ENCODE results near the gene MAD2L1. TPM values are rescaled to one million over a fixed set of nuclear protein-coding genes. Genes with fewer than 3 reads are reported as not detected.
A peak's percentile ranks its signal among the peaks of the same experiment; 100 is the strongest.

Gene MAD2L1
- total and polyA plus RNA-seq, 2 of the 13 experiments (the other 11 are each of a cell fraction or from before 2014, with no cell fraction given): 40.6 to 109 TPM

- TF ChIP-seq, protein P1, sequence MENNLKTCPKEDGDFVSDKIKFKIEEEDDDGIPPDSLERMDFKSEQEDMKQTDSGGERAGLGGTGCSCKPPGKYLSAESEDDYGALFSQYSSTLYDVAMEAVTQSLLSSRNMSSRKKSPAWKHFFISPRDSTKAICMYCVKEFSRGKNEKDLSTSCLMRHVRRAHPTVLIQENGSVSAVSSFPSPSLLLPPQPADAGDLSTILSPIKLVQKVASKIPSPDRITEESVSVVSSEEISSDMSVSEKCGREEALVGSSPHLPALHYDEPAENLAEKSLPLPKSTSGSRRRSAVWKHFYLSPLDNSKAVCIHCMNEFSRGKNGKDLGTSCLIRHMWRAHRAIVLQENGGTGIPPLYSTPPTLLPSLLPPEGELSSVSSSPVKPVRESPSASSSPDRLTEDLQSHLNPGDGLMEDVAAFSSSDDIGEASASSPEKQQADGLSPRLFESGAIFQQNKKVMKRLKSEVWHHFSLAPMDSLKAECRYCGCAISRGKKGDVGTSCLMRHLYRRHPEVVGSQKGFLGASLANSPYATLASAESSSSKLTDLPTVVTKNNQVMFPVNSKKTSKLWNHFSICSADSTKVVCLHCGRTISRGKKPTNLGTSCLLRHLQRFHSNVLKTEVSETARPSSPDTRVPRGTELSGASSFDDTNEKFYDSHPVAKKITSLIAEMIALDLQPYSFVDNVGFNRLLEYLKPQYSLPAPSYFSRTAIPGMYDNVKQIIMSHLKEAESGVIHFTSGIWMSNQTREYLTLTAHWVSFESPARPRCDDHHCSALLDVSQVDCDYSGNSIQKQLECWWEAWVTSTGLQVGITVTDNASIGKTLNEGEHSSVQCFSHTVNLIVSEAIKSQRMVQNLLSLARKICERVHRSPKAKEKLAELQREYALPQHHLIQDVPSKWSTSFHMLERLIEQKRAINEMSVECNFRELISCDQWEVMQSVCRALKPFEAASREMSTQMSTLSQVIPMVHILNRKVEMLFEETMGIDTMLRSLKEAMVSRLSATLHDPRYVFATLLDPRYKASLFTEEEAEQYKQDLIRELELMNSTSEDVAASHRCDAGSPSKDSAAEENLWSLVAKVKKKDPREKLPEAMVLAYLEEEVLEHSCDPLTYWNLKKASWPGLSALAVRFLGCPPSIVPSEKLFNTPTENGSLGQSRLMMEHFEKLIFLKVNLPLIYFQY (CRISPR knock-in tag; IDR thresholded peaks at IDR 0.05; ENCODE audit: borderline replicate concordance): no peak
- TF ChIP-seq SRSF9 (IDR thresholded peaks at IDR 0.05; ENCODE audit: borderline replicate concordance, insufficient read depth, low read depth, low read length, poor library complexity, severe bottlenecking) (no peak), PLSCR1 (CRISPR knock-in tag; IDR thresholded peaks at IDR 0.05; ENCODE audit: borderline replicate concordance) (no peak), STAG1 (CRISPR knock-in tag; IDR thresholded peaks at IDR 0.05) (no peak), TP53 (CRISPR knock-in tag; conservative IDR thresholded peaks at IDR 0.05) (no peak; the same call in 1 of the 2 replicates), AGO1 (IDR thresholded peaks at IDR 0.05; ENCODE audit: low read depth, low read length, poor library complexity, severe bottlenecking) (no peak), ATF3 (CRISPR knock-in tag; IDR thresholded peaks at IDR 0.05) (no peak), IRF2 (CRISPR knock-in tag; IDR thresholded peaks at IDR 0.05) (peak; percentile 82), NRL (CRISPR knock-in tag; IDR thresholded peaks at IDR 0.05; ENCODE audit: borderline replicate concordance) (peak; percentile 20; the same call in 1 of the 2 replicates), ZFP37 (CRISPR knock-in tag; IDR thresholded peaks at IDR 0.05; ENCODE audit: borderline replicate concordance) (no peak), ZNF792 (CRISPR knock-in tag; IDR thresholded peaks at IDR 0.05) (no peak), ZNF484 (CRISPR knock-in tag; IDR thresholded peaks at IDR 0.05; ENCODE audit: borderline replicate concordance, low read depth) (no peak), AHDC1 (CRISPR knock-in tag; IDR thresholded peaks at IDR 0.05; ENCODE audit: borderline replicate concordance) (no peak), CBFB (CRISPR knock-in tag; IDR thresholded peaks at IDR 0.05) (peak; percentile 49; the same call in 1 of the 2 replicates), KLF13 (CRISPR knock-in tag; IDR thresholded peaks at IDR 0.05) (no peak)
Measured at GRCh38 chr4:120066517-120067340, at the start of gene MAD2L1 (continued).
